GM23338 (cell line): ENCODE results near the gene ZBTB39.

Experiments
- CREB1 ChIP-seq: fragments of 250-450 bp; sonication (Bioruptor Pico); IDR thresholded peaks from 2 replicates; pipeline ENCODE4 v1.5.0; 2020; ENCODE audit warnings: low read depth, mild to moderate bottlenecking, moderate library complexity
- EZH2 ChIP-seq: fragments of 200-600 bp; sonication (generic); IDR thresholded peaks from one replicate; pipeline ENCODE4 v1.8.0; 2017; ENCODE audit warnings: antibody characterized with exemption, mild to moderate bottlenecking, low read depth; ENCODE audit not compliant: unreplicated experiment
- EZH2phosphoT487 ChIP-seq: fragments of 200-600 bp; sonication (generic); IDR thresholded peaks from one replicate; pipeline ENCODE4 v1.8.1; 2018; ENCODE audit warnings: antibody characterized with exemption; ENCODE audit not compliant: unreplicated experiment
- JUNB ChIP-seq: IDR thresholded peaks from one replicate; pipeline ENCODE4 v1.6.1; 2016; ENCODE audit warnings: antibody characterized with exemption; ENCODE audit not compliant: unreplicated experiment
- NANOG ChIP-seq: IDR thresholded peaks from 2 replicates; pipeline ENCODE4 v1.6.1; 2016; ENCODE audit warnings: antibody characterized with exemption, borderline replicate concordance
- POLR2AphosphoS5 ChIP-seq: IDR thresholded peaks from 2 replicates; pipeline ENCODE4 v1.6.1; 2016; ENCODE audit warnings: antibody characterized with exemption, low read depth
- STAT1 ChIP-seq: IDR thresholded peaks from one replicate; pipeline ENCODE4 v1.6.1; 2016; ENCODE audit warnings: antibody characterized with exemption; ENCODE audit not compliant: unreplicated experiment
- TF ChIP-seq, protein P1 (sequence below), 2 experiments: fragments of 200-600 bp in 1 of 2; sonication (generic) in 1 of 2; conservative IDR thresholded peaks; 2 replicates each; pipeline versions ENCODE4 v1.5.1 to v1.6.1; 2016 to 2017; ENCODE audit warnings: antibody characterized with exemption in 2 of 2, low read depth in 2 of 2, mild to moderate bottlenecking in 2 of 2, moderate library complexity in 1 of 2
- TF ChIP-seq, protein P2 (sequence below): IDR thresholded peaks from one replicate; pipeline ENCODE4 v1.6.1; 2018; ENCODE audit warnings: antibody characterized with exemption; ENCODE audit not compliant: unreplicated experiment
- TF ChIP-seq, protein P3 (sequence below): IDR thresholded peaks from 2 replicates; pipeline ENCODE4 v1.6.1; 2016; ENCODE audit warnings: antibody characterized with exemption

DNA sequence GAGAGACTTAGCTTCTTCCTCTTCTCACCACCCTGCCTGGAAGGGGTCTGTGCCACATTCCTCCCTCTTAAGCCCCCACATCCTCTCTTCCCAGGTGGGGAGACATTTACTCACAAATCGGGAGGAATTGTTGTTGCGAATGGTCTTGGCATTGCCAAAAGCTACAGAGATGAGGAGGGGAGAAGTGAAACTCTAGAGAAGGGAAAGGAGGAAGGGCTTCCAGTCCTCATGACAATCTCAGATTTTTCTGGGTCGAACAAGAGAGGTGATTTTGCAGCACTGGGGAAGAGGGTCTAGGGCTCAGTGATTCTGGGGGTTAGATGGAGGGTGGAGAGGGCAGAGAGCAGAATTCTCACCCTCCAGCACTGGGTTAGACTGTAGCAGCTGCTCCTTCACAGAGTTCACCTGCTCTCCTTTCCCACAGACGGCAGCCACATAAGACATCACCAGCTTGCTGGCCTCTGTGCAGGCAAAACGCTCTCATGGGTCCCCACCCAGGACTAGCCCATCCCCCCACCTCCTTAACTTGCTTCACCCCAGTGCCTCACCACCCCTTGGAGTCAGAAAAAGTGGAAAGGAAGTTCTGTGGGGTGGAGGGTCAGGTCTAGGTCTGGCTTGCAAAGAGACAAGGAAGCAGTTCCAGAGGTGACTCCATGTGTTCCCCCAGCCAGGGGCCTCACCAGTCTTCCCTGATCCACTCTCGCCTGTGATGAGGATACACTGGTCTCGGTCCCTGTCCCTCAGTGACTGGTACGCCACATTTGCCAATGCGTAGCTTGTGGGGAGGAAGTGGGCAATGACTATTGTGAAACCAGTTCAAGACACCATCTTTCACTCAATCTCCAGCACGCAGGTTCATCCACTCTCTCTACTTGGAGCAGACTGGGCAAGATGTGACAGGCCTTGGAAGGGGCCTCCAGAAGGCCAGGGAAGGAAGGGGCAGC is 40.9 kb upstream of the ZBTB39 start:
- TF ChIP-seq, protein P1, sequence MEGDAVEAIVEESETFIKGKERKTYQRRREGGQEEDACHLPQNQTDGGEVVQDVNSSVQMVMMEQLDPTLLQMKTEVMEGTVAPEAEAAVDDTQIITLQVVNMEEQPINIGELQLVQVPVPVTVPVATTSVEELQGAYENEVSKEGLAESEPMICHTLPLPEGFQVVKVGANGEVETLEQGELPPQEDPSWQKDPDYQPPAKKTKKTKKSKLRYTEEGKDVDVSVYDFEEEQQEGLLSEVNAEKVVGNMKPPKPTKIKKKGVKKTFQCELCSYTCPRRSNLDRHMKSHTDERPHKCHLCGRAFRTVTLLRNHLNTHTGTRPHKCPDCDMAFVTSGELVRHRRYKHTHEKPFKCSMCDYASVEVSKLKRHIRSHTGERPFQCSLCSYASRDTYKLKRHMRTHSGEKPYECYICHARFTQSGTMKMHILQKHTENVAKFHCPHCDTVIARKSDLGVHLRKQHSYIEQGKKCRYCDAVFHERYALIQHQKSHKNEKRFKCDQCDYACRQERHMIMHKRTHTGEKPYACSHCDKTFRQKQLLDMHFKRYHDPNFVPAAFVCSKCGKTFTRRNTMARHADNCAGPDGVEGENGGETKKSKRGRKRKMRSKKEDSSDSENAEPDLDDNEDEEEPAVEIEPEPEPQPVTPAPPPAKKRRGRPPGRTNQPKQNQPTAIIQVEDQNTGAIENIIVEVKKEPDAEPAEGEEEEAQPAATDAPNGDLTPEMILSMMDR (conservative IDR thresholded peaks at IDR 0.05; ENCODE audit: low read depth in 2 of 2), result no peak
- no peak for TF ChIP-seq JUNB
- no peak for TF ChIP-seq POLR2AphosphoS5
- TF ChIP-seq EZH2, result no peak
- TF ChIP-seq, protein P2, sequence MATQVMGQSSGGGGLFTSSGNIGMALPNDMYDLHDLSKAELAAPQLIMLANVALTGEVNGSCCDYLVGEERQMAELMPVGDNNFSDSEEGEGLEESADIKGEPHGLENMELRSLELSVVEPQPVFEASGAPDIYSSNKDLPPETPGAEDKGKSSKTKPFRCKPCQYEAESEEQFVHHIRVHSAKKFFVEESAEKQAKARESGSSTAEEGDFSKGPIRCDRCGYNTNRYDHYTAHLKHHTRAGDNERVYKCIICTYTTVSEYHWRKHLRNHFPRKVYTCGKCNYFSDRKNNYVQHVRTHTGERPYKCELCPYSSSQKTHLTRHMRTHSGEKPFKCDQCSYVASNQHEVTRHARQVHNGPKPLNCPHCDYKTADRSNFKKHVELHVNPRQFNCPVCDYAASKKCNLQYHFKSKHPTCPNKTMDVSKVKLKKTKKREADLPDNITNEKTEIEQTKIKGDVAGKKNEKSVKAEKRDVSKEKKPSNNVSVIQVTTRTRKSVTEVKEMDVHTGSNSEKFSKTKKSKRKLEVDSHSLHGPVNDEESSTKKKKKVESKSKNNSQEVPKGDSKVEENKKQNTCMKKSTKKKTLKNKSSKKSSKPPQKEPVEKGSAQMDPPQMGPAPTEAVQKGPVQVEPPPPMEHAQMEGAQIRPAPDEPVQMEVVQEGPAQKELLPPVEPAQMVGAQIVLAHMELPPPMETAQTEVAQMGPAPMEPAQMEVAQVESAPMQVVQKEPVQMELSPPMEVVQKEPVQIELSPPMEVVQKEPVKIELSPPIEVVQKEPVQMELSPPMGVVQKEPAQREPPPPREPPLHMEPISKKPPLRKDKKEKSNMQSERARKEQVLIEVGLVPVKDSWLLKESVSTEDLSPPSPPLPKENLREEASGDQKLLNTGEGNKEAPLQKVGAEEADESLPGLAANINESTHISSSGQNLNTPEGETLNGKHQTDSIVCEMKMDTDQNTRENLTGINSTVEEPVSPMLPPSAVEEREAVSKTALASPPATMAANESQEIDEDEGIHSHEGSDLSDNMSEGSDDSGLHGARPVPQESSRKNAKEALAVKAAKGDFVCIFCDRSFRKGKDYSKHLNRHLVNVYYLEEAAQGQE, result no peak
- TF ChIP-seq NANOG, result no peak
- no peak for TF ChIP-seq STAT1
- no peak for TF ChIP-seq EZH2phosphoT487
- no peak for TF ChIP-seq CREB1 (CRISPR knock-in tag)
- TF ChIP-seq, protein P3, sequence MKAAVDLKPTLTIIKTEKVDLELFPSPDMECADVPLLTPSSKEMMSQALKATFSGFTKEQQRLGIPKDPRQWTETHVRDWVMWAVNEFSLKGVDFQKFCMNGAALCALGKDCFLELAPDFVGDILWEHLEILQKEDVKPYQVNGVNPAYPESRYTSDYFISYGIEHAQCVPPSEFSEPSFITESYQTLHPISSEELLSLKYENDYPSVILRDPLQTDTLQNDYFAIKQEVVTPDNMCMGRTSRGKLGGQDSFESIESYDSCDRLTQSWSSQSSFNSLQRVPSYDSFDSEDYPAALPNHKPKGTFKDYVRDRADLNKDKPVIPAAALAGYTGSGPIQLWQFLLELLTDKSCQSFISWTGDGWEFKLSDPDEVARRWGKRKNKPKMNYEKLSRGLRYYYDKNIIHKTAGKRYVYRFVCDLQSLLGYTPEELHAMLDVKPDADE, result no peak
